ENCODE results near the gene TYR. TPM values are rescaled to one million over a fixed set of nuclear protein-coding genes. Genes with fewer than 3 reads are reported as not detected.
"Not testable (repeated sequence)": the region's sequence is repeated elsewhere in the genome, so short reads cannot be mapped to it uniquely, and the experiment has no call there.

TYR gene
- total RNA-seq, 1 donor from 2014 or later, result 4.0 TPM

- not testable (repeated sequence) for DNase-seq
These were observed 94.9 kb downstream of the TYR start for GRCh38 chr11:89272540-89273088.

DNA sequence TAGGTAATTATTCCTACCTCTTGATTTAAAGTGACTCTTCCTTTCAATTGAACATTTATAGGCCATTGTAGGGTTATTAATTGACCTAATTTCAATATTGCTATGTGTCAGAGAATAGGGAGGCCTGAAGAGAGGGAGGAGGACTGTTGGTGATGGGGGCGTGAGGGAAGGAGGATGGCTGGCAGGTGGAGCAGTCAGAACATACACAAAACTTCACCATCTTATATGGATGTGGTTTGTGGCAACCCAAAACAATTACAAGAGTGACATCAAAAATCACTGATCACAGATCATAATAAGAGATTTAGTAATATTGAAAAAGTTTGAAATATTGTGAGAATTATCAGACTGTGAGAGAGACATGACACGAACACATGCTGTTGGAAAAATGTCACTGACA is 95.5 kb downstream of the TYR start:
- not testable (repeated sequence) for DNase-seq

GRCh38 chr11:89275966-89276365 is 98.3 kb downstream of the TYR start:
- no peak for DNase-seq

DNA sequence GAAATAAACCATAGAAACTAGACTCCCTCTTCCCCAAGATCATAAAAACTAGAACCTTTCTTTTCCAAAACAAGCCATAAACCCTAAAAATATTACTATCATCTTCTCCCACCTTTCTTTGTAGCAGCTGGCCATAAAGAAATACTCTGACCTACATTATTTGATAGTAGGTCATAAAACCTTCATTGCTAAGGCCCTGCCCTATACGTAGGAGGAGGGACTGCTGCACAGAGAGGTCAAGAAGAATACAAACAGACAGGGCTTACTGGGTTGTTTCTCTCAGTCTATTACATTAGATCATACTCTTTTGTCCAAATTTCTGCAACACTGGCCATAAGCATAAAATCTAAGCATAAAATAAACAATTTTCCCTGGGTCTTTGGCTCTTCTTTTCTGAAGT is 101.5 kb downstream of the TYR start:
- DNase-seq, result no peak

DNA sequence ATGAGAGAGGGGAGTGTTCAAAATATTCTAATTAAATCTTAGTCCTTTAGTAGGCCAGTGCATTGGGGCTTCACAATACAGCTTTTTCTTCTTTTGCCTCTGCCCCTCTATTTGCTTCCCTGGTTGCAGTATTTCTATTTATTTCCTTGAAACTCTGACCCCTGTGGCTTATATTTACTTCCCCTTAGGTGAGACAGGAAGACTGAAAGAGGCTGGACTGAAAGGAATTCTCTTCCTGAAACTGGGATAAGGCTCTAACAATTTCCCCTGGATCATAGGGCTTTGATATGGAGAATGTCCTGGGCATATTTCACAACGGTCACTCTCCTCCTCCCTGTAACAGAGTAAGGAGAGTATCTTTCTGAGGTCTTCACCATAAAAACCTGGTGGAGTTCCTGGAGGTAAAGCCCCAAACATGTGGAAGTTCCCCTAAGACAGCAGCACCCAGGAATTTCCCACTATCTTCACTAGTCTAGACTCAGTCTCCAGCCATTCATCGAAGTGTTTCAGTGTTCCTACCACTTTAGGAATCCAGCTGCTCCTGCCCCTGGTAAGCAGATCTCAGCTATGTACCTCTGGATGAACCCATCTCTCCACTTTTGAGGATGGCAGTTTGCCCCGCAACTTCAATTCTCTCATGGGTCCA is 103.5 kb downstream of the TYR start:
- DNase-seq, result not testable (repeated sequence)

DNA sequence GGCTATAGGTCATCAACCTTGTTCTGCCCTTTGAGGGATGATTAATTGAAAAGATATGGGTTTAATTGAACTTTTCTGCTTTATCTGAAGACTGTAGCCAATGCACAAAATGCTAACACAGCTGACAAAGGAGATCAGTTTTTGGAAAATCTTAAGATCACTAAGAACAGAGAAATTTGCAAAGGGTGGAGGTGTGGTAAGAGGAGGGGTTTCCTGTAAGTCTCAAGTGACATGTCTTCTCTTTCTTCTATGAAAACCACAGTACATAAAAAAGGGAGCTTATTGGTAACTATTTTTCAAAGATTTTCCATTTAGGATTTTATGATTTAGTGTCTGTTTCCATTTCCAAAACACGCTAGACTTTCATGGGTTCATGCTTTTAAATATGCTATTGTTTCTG is 108.9 kb downstream of the TYR start:
- DNase-seq, result not testable (repeated sequence)

DNA sequence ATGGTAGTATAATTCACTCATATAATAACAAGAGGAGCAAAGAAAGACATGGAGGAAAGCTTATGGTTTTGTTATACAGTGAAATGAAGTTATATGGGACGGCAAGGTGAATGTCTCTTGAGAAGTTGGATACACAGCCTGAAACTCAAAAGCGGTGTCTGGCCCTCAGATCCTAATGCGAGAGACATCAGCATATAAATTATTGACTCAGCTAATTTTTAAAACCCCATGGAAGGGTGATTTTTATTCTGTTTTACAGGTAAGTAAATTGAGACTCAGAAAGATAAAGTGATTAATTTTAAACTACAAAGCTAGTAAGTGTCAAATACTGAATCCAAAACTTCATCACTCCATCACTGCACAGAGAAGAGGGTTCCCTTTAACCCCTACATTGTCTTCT is 110.3 kb downstream of the TYR start:
- not testable (repeated sequence) for DNase-seq

DNA sequence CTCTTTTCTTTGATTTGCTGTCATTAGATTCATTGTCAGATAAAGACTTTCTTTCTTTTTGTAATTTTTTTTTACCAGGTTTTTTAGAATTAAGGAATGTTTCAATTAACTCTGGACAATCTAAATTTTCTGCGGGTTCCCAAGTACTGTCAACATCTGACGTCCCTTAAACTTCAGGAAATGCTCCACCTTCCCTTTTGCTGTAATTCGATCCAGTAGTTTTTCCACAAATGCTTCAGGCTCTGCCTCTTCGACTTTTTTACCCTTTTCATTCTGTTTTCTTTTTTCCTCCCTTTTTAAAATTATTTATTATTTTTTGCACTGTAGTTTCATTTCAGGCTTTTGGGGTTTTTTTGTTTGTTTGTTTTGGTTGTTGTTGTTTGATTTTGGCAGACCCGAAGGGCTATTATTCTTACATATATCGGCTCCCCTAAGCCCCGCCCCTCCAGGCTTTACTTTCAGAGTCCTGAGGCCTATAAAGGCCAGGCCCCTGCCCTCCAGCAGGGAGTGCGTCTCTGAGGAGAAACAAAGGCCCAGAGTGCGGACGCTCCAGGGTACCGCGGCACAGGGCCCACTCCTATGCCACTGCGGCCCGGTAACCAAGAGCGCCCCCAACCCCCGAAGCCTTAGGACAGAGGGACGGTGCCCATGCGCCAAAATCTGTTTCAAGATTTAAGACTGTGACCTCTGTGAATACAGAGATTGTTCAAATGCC is 116.4 kb downstream of the TYR start:
- DNase-seq, result peak; percentile 1

GRCh38 chr11:89295023-89295422 is 117.3 kb downstream of the TYR start:
- DNase-seq, result not testable (repeated sequence)

- not testable (repeated sequence) for DNase-seq
These were observed 125.4 kb downstream of the TYR start for GRCh38 chr11:89303029-89303428.

GRCh38 chr11:89308272-89308671 is 130.6 kb downstream of the TYR start:
- not testable (repeated sequence) for DNase-seq

GRCh38 chr11:89309321-89309985 is 131.8 kb downstream of the TYR start:
- not testable (repeated sequence) for DNase-seq

- not testable (repeated sequence) for DNase-seq
These were observed 132.9 kb downstream of the TYR start for GRCh38 chr11:89310607-89311006.

DNA sequence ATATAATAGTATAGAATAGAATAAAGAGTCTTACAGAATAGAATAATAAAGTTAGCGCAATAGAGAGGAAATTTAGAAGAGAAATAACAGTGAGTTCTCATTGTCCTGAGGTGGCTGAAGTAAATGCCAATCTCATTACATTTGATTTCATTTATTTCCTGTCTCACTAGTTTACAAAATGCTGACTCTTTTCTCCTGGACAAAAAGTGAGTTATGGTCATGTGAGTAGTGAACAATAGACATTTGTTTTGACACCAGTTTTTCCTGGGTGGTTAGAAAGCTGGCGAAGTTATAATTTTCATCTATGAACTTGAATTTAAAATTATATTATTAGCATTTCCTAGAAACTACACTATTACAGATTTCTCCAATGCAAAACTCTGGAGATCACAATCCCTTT is 143.7 kb downstream of the TYR start:
- no peak for DNase-seq

DNA sequence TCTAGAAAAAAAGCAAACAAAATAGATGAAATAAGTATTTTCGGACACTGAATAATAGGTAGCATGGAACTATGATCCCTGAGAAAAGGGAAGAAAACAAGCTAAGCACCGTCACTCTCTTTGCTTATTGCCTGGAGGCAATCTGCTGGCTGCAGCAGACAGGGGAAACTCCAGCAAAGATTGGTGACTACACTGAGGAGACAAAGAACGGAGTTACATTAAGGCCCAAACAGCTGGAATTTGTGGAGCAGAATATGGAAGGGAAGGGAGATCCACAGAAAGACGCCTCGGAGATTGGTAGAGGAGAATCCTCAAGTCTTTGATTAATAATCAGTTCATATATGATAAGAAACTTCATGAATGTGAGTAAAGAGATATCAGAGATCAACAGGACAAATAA is 150.2 kb downstream of the TYR start:
- no peak for DNase-seq

DNA sequence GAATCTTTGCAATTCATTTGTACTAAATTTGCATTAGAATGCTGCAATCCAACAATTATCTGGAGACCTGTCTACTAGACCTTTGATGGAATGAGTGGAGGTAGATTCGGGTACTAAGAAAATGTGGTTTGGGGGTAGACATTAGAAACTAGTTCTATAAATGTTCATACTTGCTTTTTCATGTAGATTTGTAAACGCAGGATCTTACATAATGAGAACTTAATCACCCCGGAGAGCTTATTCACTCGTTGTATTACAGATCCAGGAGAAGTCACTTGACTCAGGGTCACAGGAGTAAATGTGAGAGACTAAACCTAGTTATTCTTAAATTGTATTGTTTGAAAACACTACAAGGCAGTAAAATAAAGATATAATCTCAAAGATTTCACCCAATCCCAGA is 154.3 kb downstream of the TYR start:
- not testable (repeated sequence) for DNase-seq

GRCh38 chr11:89333704-89334103 is 156.0 kb downstream of the TYR start:
- not testable (repeated sequence) for DNase-seq

- not testable (repeated sequence) for DNase-seq
These were observed 159.5 kb downstream of the TYR start for GRCh38 chr11:89337100-89337650.

DNA sequence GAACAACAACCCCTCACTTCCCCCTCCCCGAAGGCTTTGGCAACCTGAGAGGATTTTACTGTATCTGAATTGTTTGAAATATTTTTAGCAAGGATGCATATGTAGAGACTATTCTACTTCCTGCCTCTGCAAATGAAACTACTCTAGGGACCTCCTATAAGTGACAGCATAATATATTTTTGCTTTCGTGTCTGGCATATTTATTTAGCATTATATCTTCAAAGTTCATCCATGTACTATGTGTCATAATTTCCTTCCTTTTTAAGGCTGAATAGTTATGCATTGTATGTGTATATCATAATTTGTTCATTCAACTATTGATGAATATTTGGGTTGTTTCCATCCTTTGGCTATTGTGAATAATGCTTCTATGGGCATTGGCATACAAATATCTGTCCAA is 160.4 kb downstream of the TYR start:
- not testable (repeated sequence) for DNase-seq

GRCh38 chr11:89340450-89340849 is 162.8 kb downstream of the TYR start:
- not testable (repeated sequence) for DNase-seq

- not testable (repeated sequence) for DNase-seq
These were observed 165.4 kb downstream of the TYR start for GRCh38 chr11:89342880-89343572.

All from skin of body (tissue), 2 donors.